ENCODE results near the gene PRSS53. TPM values are rescaled to one million over a fixed set of nuclear protein-coding genes. Genes with fewer than 3 reads are reported as not detected.

The PRSS53 gene
- total and polyA plus RNA-seq, 12 donors: 0.21 to 2.9 (median 0.51) TPM

- Histone ChIP-seq H3K4me1 (peaks cover 0 to 16% (median 11%) of the 10 kb centered on the region in 9 donors), H3K4me3 (no peak overlapping the region), H3K9me3 (no peaks in the 10 kb centered on the region), H3K27me3 (no peaks in the 10 kb centered on the region), H3K36me3 (peaks cover 0 to 84% (median 14%) of the 10 kb centered on the region in 9 donors), H3K27ac (no peak overlapping the region)
- ATAC-seq (no peak), DNase-seq (no peak)
- TF ChIP-seq, protein P1, sequence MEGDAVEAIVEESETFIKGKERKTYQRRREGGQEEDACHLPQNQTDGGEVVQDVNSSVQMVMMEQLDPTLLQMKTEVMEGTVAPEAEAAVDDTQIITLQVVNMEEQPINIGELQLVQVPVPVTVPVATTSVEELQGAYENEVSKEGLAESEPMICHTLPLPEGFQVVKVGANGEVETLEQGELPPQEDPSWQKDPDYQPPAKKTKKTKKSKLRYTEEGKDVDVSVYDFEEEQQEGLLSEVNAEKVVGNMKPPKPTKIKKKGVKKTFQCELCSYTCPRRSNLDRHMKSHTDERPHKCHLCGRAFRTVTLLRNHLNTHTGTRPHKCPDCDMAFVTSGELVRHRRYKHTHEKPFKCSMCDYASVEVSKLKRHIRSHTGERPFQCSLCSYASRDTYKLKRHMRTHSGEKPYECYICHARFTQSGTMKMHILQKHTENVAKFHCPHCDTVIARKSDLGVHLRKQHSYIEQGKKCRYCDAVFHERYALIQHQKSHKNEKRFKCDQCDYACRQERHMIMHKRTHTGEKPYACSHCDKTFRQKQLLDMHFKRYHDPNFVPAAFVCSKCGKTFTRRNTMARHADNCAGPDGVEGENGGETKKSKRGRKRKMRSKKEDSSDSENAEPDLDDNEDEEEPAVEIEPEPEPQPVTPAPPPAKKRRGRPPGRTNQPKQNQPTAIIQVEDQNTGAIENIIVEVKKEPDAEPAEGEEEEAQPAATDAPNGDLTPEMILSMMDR (IDR thresholded peaks at IDR 0.05): no peak
- 90 to 94% methylated on average over 8 of the region's 8 CpGs for WGBS, 2 donors
- intact Hi-C loops (cut with DNase I): loop anchor here in 2 of 10 donors (5.0 to 10.0 kb wide), 2 partner anchors 42 to 104 kb away; partner anchors contain the start of gene HSD3B7 (in 1 of the 2)
Observed at GRCh38 chr16:31089199-31089598, 456 bp upstream of the PRSS53 start.

DNA sequence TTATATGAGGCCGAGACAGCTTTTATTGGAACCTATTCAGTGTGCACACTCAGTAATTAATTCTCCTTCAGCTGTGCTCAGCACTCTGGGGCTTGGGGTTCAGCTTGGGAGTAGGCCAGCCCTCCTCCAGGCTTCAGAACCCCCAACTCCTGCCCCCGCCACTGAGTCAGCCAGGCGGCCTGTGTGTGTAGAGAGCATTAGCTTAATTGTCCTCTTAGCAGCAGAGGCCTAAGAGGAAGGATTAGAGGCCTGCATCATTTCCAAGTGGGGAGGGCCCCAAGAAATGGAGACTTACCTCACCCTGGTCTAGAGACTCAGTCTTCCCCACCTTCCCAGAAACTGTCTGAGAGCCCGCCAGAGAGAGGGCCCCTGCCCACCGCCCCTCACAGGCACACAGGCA, 772 bp downstream of the PRSS53 start:
- peaks cover 0 to 5% (median 0%) of the 10 kb centered on the region in 9 donors for H3K4me1 ChIP-seq
- intact Hi-C loops (cut with DNase I): loop anchor here in 2 of 10 donors (5.0 to 10.0 kb wide), 2 partner anchors 41 to 103 kb away; partner anchors contain the start of gene HSD3B7 (in 1 of the 2)
- H3K4me3 ChIP-seq: no peak overlapping the region
- peaks cover 0 to 96% (median 16%) of the 10 kb centered on the region in 9 donors for H3K36me3 ChIP-seq
- no peaks in the 10 kb centered on the region for H3K9me3 ChIP-seq
- TF ChIP-seq, protein P1 (IDR thresholded peaks at IDR 0.05): no peak
- no peak for DNase-seq
- 87 to 88% methylated on average over 5 of the region's 5 CpGs for WGBS, 2 donors
- no peak for ATAC-seq
- H3K27ac ChIP-seq: no peak overlapping the region
- H3K27me3 ChIP-seq: no peaks in the 10 kb centered on the region

DNA sequence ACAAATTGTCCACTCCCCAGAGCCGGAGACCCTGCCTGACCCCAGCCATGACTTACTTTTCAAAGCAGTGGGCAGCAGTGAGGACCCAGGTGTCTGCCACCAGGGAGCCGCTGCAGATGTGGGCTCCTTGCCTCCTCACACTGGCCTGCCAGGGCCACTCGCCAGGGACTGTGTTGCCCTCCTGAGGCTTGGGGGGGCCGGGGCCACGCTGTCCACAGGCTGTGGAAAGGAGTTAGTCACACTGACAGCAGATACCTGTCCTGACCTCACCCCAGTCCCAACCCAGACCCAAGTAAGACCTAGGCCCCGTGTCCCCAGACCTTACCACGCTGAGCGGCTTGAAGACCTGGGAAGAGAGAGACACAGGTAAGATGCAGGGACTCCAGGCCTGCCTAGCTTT, 1.3 kb downstream of the PRSS53 start:
- H3K36me3 ChIP-seq: peaks cover 0 to 97% (median 19%) of the 10 kb centered on the region in 9 donors
- TF ChIP-seq, protein P1 (IDR thresholded peaks at IDR 0.05): no peak
- peaks cover 0 to 7% (median under 1%) of the 10 kb centered on the region in 9 donors for H3K4me1 ChIP-seq
- H3K27me3 ChIP-seq: no peaks in the 10 kb centered on the region
- H3K4me3 ChIP-seq: no peak overlapping the region
- WGBS, 2 donors: 92 to 95% methylated on average over 8 of the region's 8 CpGs
- H3K27ac ChIP-seq: no peak overlapping the region
- no peak for DNase-seq
- H3K9me3 ChIP-seq: no peaks in the 10 kb centered on the region
- no peak for ATAC-seq
- intact Hi-C loops (cut with DNase I): loop anchor here in 2 of 10 donors (5.0 to 10.0 kb wide), 2 partner anchors 40 to 103 kb away; partner anchors contain the start of gene HSD3B7 (in 1 of the 2)

DNA sequence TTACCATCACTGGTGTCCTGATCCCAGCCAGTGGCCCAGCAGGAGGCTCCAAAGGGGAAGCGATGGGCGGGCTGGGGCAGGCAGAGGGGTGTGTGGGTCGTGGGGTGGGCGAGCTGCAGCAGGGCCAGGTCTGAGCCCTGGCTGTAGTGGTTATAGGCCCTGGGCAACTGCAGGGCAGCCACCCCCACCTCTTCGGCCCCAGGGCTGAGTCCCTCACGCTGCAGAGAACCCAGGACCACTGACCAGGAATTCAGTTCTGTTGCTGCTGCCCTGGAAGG, 2.2 kb downstream of the PRSS53 start:
- peaks cover 0 to 100% (median 19%) of the 10 kb centered on the region in 9 donors for H3K36me3 ChIP-seq
- no peak for ATAC-seq
- TF ChIP-seq, protein P1 (IDR thresholded peaks at IDR 0.05): no peak
- WGBS, 2 donors: 84 to 87% methylated on average over 6 of the region's 6 CpGs
- H3K9me3 ChIP-seq: no peaks in the 10 kb centered on the region
- no peak overlapping the region for H3K27ac ChIP-seq
- no peaks in the 10 kb centered on the region for H3K27me3 ChIP-seq
- intact Hi-C loops (cut with DNase I): loop anchor here in 2 of 10 donors (5.0 to 10.0 kb wide), 2 partner anchors 39 to 102 kb away; partner anchors contain the start of gene HSD3B7 (in 1 of the 2)
- peaks cover 0 to 16% (median 6%) of the 10 kb centered on the region in 9 donors for H3K4me1 ChIP-seq
- no peak overlapping the region for H3K4me3 ChIP-seq
- DNase-seq: no peak
